Activated CD8-positive, alpha-beta T cell treated with anti-CD3 and anti-CD28 coated beads for 36 hours (primary cell): Measurements from ENCODE around the gene TRIM72. TPM values are rescaled to one million over a fixed set of nuclear protein-coding genes. Genes with fewer than 3 reads are reported as not detected.

Experiments used
- ATAC-seq: fragments of 200-7000 bp; cut with Tn5 transposase; one replicate; pipeline ENCODE4 v1.10.0; 2021; ENCODE audit warnings: mild to moderate bottlenecking, moderate library complexity
- CTCF ChIA-PET: fragments of 350-600 bp; sonication (Branson Sonifier 250); formaldehyde crosslinking; loops from one replicate; lab custom pipeline; 2021; ENCODE audit warnings: antibody characterized with exemption; lab: Charles Lee
- POLR2A ChIA-PET: fragments of 350-600 bp; sonication (Branson Sonifier 250); formaldehyde crosslinking; loops from one replicate; lab custom pipeline; 2021; ENCODE audit warnings: antibody characterized with exemption; lab: Charles Lee
- DNase-seq: peaks from one replicate; pipeline ENCODE4 v3.0.0-alpha.2; 2020
- H3K27ac Mint-ChIP-seq: one replicate; pipeline ENCODE4 v1.8.0; 2021; ENCODE audit warnings: mild to moderate bottlenecking, mixed read lengths
- H3K27me3 Mint-ChIP-seq: one replicate; pipeline ENCODE4 v1.8.0; 2021; ENCODE audit warnings: mixed read lengths
- H3K36me3 Mint-ChIP-seq: one replicate; pipeline ENCODE4 v1.8.0; 2021; ENCODE audit warnings: low read depth, mixed read lengths
- H3K4me1 Mint-ChIP-seq: one replicate; pipeline ENCODE4 v1.8.0; 2021; ENCODE audit warnings: low read depth, mixed read lengths
- H3K4me3 Mint-ChIP-seq: one replicate; pipeline ENCODE4 v1.8.0; 2021; ENCODE audit warnings: mild to moderate bottlenecking, moderate library complexity, mixed read lengths
- H3K9me3 Mint-ChIP-seq: one replicate; pipeline ENCODE4 v1.8.0; 2021; ENCODE audit warnings: mixed read lengths
- intact Hi-C: fragments of 100-400 bp; cut with micrococcal nuclease; formaldehyde crosslinking; loops from one replicate; pipeline ENCODE4 v1.10.0; 2022
- total RNA-seq, 2 experiments: library from RNA; stranded (reverse); gene quantifications; one replicate each; pipeline ENCODE4 v1.2.3, GENCODE V29; 2021
- TF ChIP-seq, protein P1 (sequence below): fragments of 200-600 bp; IDR thresholded peaks from one replicate; pipeline ENCODE4 v1.8.0; 2022; ENCODE audit warnings: antibody characterized with exemption, mild to moderate bottlenecking

Gene TRIM72
- total RNA-seq, 2 experiments from 2014 or later: not detected

DNA sequence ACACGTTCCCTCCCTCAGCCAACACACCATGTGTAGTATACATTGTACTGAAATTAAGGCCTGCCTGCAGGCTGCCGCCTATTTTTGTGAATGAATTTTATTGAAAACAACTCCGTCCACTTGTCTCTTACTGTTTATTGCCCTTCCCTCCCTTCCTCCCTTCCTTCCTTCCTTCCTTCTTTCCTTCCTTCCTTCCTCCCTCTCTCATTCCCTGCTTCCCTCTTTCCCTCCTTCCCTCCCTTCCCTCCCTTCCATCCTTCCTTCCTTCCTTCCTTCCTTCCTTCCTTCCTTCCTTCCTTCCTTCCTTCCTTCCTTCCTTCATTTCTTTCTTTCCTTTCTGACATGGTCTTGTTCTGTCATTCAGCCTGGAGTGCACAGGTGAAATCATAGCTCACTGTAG, 48.2 kb downstream of the TRIM72 start:
- intact Hi-C loops: loop anchor here (10.0 kb wide), 1 partner anchor 123 kb away; no protein-coding TSS in a partner anchor
- Mint-ChIP-seq H3K36me3 (no peaks in the 10 kb centered on the region), H3K4me1 (peaks cover 30% of the 10 kb centered on the region), H3K27ac (no peak overlapping the region), H3K27me3 (no peaks in the 10 kb centered on the region), H3K4me3 (no peak overlapping the region), H3K9me3 (no peaks in the 10 kb centered on the region)
- DNase-seq: no peak
- ATAC-seq: no peak
- CTCF ChIA-PET: interaction anchor here (0.7 kb wide), 1 partner anchor 21 kb away, joined by 3 read pairs; no protein-coding TSS in a partner anchor
- POLR2A ChIA-PET: no interaction called here
- TF ChIP-seq, protein P1, sequence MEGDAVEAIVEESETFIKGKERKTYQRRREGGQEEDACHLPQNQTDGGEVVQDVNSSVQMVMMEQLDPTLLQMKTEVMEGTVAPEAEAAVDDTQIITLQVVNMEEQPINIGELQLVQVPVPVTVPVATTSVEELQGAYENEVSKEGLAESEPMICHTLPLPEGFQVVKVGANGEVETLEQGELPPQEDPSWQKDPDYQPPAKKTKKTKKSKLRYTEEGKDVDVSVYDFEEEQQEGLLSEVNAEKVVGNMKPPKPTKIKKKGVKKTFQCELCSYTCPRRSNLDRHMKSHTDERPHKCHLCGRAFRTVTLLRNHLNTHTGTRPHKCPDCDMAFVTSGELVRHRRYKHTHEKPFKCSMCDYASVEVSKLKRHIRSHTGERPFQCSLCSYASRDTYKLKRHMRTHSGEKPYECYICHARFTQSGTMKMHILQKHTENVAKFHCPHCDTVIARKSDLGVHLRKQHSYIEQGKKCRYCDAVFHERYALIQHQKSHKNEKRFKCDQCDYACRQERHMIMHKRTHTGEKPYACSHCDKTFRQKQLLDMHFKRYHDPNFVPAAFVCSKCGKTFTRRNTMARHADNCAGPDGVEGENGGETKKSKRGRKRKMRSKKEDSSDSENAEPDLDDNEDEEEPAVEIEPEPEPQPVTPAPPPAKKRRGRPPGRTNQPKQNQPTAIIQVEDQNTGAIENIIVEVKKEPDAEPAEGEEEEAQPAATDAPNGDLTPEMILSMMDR: no peak

DNA sequence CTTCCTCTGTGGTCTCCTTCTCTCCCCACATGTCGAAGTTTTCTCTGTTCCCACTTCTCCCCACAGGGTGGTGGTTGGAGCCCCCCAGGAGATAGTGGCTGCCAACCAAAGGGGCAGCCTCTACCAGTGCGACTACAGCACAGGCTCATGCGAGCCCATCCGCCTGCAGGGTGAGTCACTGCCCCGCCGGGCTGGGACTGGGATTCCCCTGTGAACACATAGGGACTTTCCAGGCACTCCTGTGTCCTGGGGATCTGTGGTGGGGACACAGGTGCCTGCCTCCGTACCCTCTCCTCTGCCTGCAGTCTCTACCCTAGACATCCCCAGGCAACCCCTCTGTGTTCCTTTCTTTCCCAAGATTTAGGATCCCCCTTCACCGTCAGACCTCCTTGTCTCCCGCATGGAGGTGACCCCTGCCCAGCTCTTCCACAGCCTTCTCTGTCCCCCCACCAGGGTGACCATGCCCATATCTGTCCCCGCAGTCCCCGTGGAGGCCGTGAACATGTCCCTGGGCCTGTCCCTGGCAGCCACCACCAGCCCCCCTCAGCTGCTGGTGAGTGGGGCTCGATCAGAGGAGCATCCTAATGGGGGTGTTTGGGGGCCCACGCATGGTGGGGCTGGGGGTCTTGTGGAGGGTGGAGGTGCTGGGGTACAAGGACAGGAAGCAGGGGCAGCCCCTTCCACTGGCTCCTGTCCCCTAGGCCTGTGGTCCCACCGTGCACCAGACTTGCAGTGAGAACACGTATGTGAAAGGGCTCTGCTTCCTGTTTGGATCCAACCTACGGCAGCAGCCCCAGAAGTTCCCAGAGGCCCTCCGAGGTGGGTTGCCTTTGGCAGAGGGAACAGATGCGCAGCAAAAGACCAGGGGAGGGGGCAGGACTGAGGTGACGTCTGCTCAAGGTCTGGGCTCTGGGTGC, 51.7 kb downstream of the TRIM72 start:
- POLR2A ChIA-PET: interaction anchor here (0.8 kb wide), 1 partner anchor 10 kb away, joined by 3 read pairs; no protein-coding TSS in a partner anchor
- H3K4me3 Mint-ChIP-seq: no peak overlapping the region
- peak overlapping the region; percentile 80 for H3K27ac Mint-ChIP-seq
- intact Hi-C loops: loop anchor here (10.0 kb wide), 1 partner anchor 119 kb away; no protein-coding TSS in a partner anchor
- CTCF ChIA-PET: interaction anchor here (0.8 kb wide), 2 partner anchors 10 to 117 kb away, joined by 3 to 6 read pairs; no protein-coding TSS in a partner anchor
- H3K36me3 Mint-ChIP-seq: no peaks in the 10 kb centered on the region
- DNase-seq (peak; percentile 92), ATAC-seq (peak; percentile 97)
- H3K27me3 Mint-ChIP-seq: no peaks in the 10 kb centered on the region
- no peaks in the 10 kb centered on the region for H3K9me3 Mint-ChIP-seq
- TF ChIP-seq, protein P1: no peak
- H3K4me1 Mint-ChIP-seq: peaks cover 34% of the 10 kb centered on the region

DNA sequence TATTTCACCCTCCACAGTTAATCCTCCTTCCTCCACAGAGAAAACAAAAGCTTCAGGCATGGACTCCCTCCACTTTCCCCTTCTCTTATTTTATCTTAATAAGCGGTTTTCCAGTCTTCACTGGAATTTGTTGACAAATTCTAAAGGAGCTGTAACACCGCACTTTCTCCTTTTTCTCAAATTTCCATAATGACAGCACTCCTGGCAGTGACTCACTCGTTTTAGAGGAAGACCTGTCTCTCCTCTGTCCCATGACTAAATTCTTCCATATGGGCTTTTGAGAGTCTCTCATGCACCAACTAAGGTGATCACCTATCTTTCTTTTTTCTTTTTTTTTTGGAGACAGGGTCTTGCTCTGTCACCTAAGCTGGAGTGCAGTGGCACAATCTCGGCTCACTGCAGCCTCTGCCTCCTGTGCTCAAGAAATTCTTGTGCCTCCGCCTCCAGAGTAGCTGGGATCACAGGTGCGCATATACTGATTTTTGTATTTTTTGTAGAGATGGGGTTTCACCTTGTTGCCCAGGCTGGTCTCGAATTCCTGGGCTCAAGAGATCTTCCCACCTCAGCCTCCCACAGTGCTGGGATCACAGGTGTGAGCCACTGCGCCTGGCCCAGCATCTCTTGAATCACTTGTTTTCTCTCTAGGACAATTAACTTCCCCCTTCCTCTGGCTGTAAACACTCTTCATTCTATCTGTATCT, 53.6 kb downstream of the TRIM72 start:
- H3K4me1 Mint-ChIP-seq: peaks cover 34% of the 10 kb centered on the region
- ChIA-PET CTCF (interaction anchor here (1.1 to 2.4 kb wide), 2 partner anchors 115 to 119 kb away, joined by 3 to 6 read pairs; no protein-coding TSS in a partner anchor), POLR2A (interaction anchor here (1.0 kb wide), 3 partner anchors 31 to 150 kb away, joined by 3 read pairs; partner anchors contain the start of gene KAT8)
- TF ChIP-seq, protein P1: no peak
- H3K36me3 Mint-ChIP-seq: no peaks in the 10 kb centered on the region
- no peaks in the 10 kb centered on the region for H3K9me3 Mint-ChIP-seq
- peaks cover 4% of the 10 kb centered on the region for H3K27me3 Mint-ChIP-seq
- peak overlapping the region; percentile 18 for H3K27ac Mint-ChIP-seq
- intact Hi-C loops: loop anchor here (10.0 kb wide), 1 partner anchor 117 kb away; no protein-coding TSS in a partner anchor
- H3K4me3 Mint-ChIP-seq: no peak overlapping the region
- DNase-seq (no peak), ATAC-seq (no peak)

DNA sequence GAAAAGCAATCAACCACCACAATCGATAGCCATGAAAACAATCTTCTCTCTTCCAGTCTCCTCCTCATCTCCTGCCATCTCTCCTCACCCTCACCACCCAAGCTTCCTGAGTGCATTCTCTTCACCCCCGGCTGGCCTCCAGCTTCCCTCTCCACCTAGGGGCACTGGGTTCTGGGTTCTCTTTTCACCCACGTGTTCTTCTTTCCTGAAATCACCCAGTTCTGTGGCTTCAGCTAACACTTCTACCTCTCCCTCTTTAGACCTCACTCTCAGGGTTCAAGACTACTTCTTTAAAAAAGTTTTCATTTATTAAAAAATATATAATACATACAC, 54.1 kb downstream of the TRIM72 start:
- POLR2A ChIA-PET: interaction anchor here (1.0 kb wide), 3 partner anchors 30 to 150 kb away, joined by 3 read pairs; partner anchors contain the start of gene KAT8
- intact Hi-C loops: loop anchor here (10.0 kb wide), 1 partner anchor 117 kb away; no protein-coding TSS in a partner anchor

More for the DNA sequence above, 54.1 kb downstream of the TRIM72 start:
- H3K4me3 Mint-ChIP-seq: no peak overlapping the region
- peak overlapping the region; percentile 18 for H3K27ac Mint-ChIP-seq
- peaks cover 4% of the 10 kb centered on the region for H3K27me3 Mint-ChIP-seq
- DNase-seq (no peak), ATAC-seq (no peak)
- H3K36me3 Mint-ChIP-seq: no peaks in the 10 kb centered on the region
- H3K4me1 Mint-ChIP-seq: peaks cover 34% of the 10 kb centered on the region
- H3K9me3 Mint-ChIP-seq: no peaks in the 10 kb centered on the region
- CTCF ChIA-PET: interaction anchor here (2.4 kb wide), 1 partner anchor 114 kb away, joined by 6 read pairs; no protein-coding TSS in a partner anchor
- TF ChIP-seq, protein P1: no peak
